HepG2 (cell line): Measurements from ENCODE around the gene POLR2H. TPM values are rescaled to one million over a fixed set of nuclear protein-coding genes. Genes with fewer than 3 reads are reported as not detected.

ENCODE experiments used
- ATAC-seq: fragments of 200-7000 bp; cut with Tn5 transposase; 3 replicates; pipeline ENCODE4 v1.9.1; 2020; ENCODE audit warnings: mild to moderate bottlenecking, moderate library complexity
- BruUV-seq: library from RNA; stranded (reverse); fragments of 400-500 nt; replicated peaks from 2 replicates; lab custom pipeline; 2021; lab: Mats Ljungman, UMichigan
- CTCF ChIA-PET: fragments of 300-600 bp; formaldehyde crosslinking; extraction: SDS; loops from one replicate; lab custom pipeline; 2021; ENCODE audit warnings: low total read pairs, inconsistent platforms, low intra/inter-chr PET ratio; lab: Yijun Ruan, JAX
- POLR2A ChIA-PET: fragments of 350-600 bp; sonication (Branson Sonifier 250); formaldehyde crosslinking; loops from one replicate; lab custom pipeline; 2020; ENCODE audit warnings: antibody characterized with exemption, inconsistent platforms; lab: Yijun Ruan, JAX
- DNase-seq: peaks from one replicate; pipeline ENCODE4 v3.0.0-alpha.2; 2015; ENCODE audit warnings: low spot score
- FAIRE-seq: peaks from 3 replicates; lab custom pipeline; 2011; peaks lifted over from hg19 to GRCh38; lab: Jason Lieb, UNC
- H2AFZ ChIP-seq: one replicate; pipeline ENCODE4 v1.6.1; 2011; ENCODE audit warnings: low read length, inconsistent platforms
- H3K27ac ChIP-seq: fragments of 300-600 bp; 3 replicates; pipeline ENCODE4 v1.8.0; 2011; ENCODE audit warnings: mixed run types, mild to moderate bottlenecking, mixed read lengths, low read length, inconsistent platforms; ENCODE audit not compliant: insufficient read depth; ENCODE audit errors: extremely low read length
- H3K27me3 ChIP-seq, 2 experiments: fragments of 200-600 bp in 1 of 2; 2 replicates in 1 of 2; 3 replicates in 1 of 2; pipeline versions ENCODE4 v1.6.0 to v1.8.0; 2011; ENCODE audit warnings: low read length in 2 of 2, mild to moderate bottlenecking in 2 of 2, moderate library complexity in 2 of 2, inconsistent platforms in 1 of 2; ENCODE audit not compliant: insufficient read depth in 2 of 2, control insufficient read depth in 1 of 2
- H3K36me3 ChIP-seq, 2 experiments: fragments of 200-600 bp in 1 of 2; replicated peaks in 1 of 2; 2 replicates in 1 of 2; 3 replicates in 1 of 2; pipeline versions ENCODE4 v1.5.1 to v1.8.0; 2011; ENCODE audit warnings: low read length in 2 of 2, inconsistent platforms in 1 of 2; ENCODE audit not compliant: insufficient read depth in 2 of 2, control insufficient read depth in 1 of 2
- H3K4me1 ChIP-seq: 2 replicates; pipeline ENCODE4 v1.5.1; 2012; ENCODE audit warnings: low read length, inconsistent platforms; ENCODE audit not compliant: insufficient read depth
- H3K4me2 ChIP-seq: 2 replicates; pipeline ENCODE4 v1.6.0; 2011; ENCODE audit warnings: low read depth, low read length, inconsistent platforms
- H3K4me3 ChIP-seq, 3 experiments: fragments of 200-600 bp in 1 of 3; sonication (generic), shearing (Covaris generic) in 1 of 3; replicated peaks in 1 of 3; 2 replicates each; pipeline ENCODE4 v1.5.1; 2011 to 2016; ENCODE audit warnings: low read length in 3 of 3, inconsistent platforms in 2 of 3, low read depth in 2 of 3, mild to moderate bottlenecking in 2 of 3, control low read depth in 1 of 3, mixed read lengths in 1 of 3; ENCODE audit not compliant: insufficient read depth in 1 of 3
- H3K79me2 ChIP-seq: one replicate; pipeline ENCODE4 v1.6.1; 2011; ENCODE audit warnings: low read length, inconsistent platforms; ENCODE audit not compliant: insufficient read depth
- H3K9ac ChIP-seq: 2 replicates; pipeline ENCODE4 v1.6.0; 2011; ENCODE audit warnings: mild to moderate bottlenecking, low read depth, low read length, inconsistent platforms; ENCODE audit not compliant: insufficient read depth
- H3K9me3 ChIP-seq: 2 replicates; pipeline ENCODE4 v1.5.1; 2012; ENCODE audit warnings: mild to moderate bottlenecking, low read length
- H4K20me1 ChIP-seq: 2 replicates; pipeline ENCODE4 v1.6.0; 2011; ENCODE audit warnings: inconsistent platforms, mild to moderate bottlenecking, low read length, moderate library complexity; ENCODE audit not compliant: insufficient read depth
- AGO2 ChIP-seq: fragments of 200-400 bp; formaldehyde crosslinking; optimal IDR thresholded peaks from 2 replicates; pipeline ENCODE3; 2017; ENCODE audit warnings: mild to moderate bottlenecking, low read depth, low read length, moderate library complexity
- FLYWCH1 ChIP-seq: sonication (generic); formaldehyde crosslinking; IDR thresholded peaks from 2 replicates; pipeline ENCODE4 v1.8.1; 2023; ENCODE audit warnings: mild to moderate bottlenecking, missing genetic modification reagents
- HCFC1 ChIP-seq: fragments of 150-350 bp; IDR thresholded peaks from 2 replicates; pipeline ENCODE4 v1.6.1; 2014; ENCODE audit warnings: low read depth, low read length
- HINFP ChIP-seq: sonication (generic); formaldehyde crosslinking; IDR thresholded peaks from 2 replicates; pipeline ENCODE4 v1.4.0; 2020; ENCODE audit warnings: low read depth, mild to moderate bottlenecking, missing genetic modification reagents
- HNRNPUL1 ChIP-seq: fragments of 200-400 bp; formaldehyde crosslinking; IDR thresholded peaks from 2 replicates; pipeline ENCODE4 v1.6.1; 2017; ENCODE audit warnings: low read depth, mild to moderate bottlenecking, low read length, moderate library complexity
- JUNB ChIP-seq: sonication (generic); formaldehyde crosslinking; IDR thresholded peaks from 2 replicates; pipeline ENCODE4 v1.8.0; 2022; ENCODE audit warnings: missing genetic modification reagents, mild to moderate bottlenecking, borderline replicate concordance
- SP1 ChIP-seq, 2 experiments: fragments of 450-650 bp in 1 of 2; sonication (generic) in 1 of 2; formaldehyde crosslinking in 1 of 2; IDR thresholded peaks; 2 replicates each; pipeline versions ENCODE4 v1.4.0 to v1.6.1; 2016 to 2020; ENCODE audit warnings: missing genetic modification reagents in 1 of 2
- SRSF9 ChIP-seq: fragments of 200-400 bp; formaldehyde crosslinking; IDR thresholded peaks from 2 replicates; pipeline ENCODE4 v1.6.1; 2018; ENCODE audit warnings: borderline replicate concordance, mild to moderate bottlenecking, low read depth, low read length; ENCODE audit not compliant: insufficient read depth, poor library complexity, severe bottlenecking
- TEAD2 ChIP-seq: sonication (generic); formaldehyde crosslinking; IDR thresholded peaks from 2 replicates; pipeline ENCODE4 v1.9.0; 2021; ENCODE audit warnings: missing genetic modification reagents
- XRCC5 ChIP-seq: fragments of 200-400 bp; formaldehyde crosslinking; optimal IDR thresholded peaks from 2 replicates; pipeline ENCODE3; 2017; ENCODE audit warnings: mild to moderate bottlenecking, low read length
- ZNF124 ChIP-seq: sonication (generic); formaldehyde crosslinking; IDR thresholded peaks from 2 replicates; pipeline ENCODE4 v1.4.0; 2020; ENCODE audit warnings: missing genetic modification reagents
- ZNF142 ChIP-seq: sonication (generic); formaldehyde crosslinking; IDR thresholded peaks from 2 replicates; pipeline ENCODE4 v1.4.0; 2020; ENCODE audit warnings: missing genetic modification reagents
- ZNF501 ChIP-seq: sonication (generic); formaldehyde crosslinking; IDR thresholded peaks from 2 replicates; pipeline ENCODE4 v1.5.1; 2020; ENCODE audit warnings: mild to moderate bottlenecking, moderate library complexity, missing genetic modification reagents
- ZNF691 ChIP-seq: sonication (generic); formaldehyde crosslinking; IDR thresholded peaks from 2 replicates; pipeline ENCODE4 v1.4.0; 2020; ENCODE audit warnings: missing genetic modification reagents, low read depth, mild to moderate bottlenecking, borderline replicate concordance
- ZNF790 ChIP-seq: sonication (generic); formaldehyde crosslinking; IDR thresholded peaks from 2 replicates; pipeline ENCODE4 v1.8.0; 2022; ENCODE audit warnings: missing genetic modification reagents, mild to moderate bottlenecking, borderline replicate concordance
- ZNF839 ChIP-seq: sonication (generic); formaldehyde crosslinking; IDR thresholded peaks from 2 replicates; pipeline ENCODE4 v1.4.0; 2020; ENCODE audit warnings: missing genetic modification reagents, mild to moderate bottlenecking, borderline replicate concordance
- WGBS: methylation state at CpG from one replicate; pipeline ENCODE4 v1.1.6; 2017; ENCODE audit warnings: low lambda C conversion rate; 5-methylcytosine and 5-hydroxymethylcytosine counted together
- in situ Hi-C: cut with HindIII; loops from 2 replicates; pipeline ENCODE4 v1.10.0; 2017; ENCODE audit warnings: low pct_unique_long_range_greater_than_20kb; ENCODE audit not compliant: extremely low pct_ligation_motif_present
- intact Hi-C: fragments of 100-400 bp; cut with micrococcal nuclease; formaldehyde crosslinking; loops from one replicate; pipeline ENCODE4 v1.10.0; 2022; ENCODE audit not compliant: unreplicated experiment
- polyA plus RNA-seq, 8 experiments: library from polyadenylated mRNA; depleted of rRNA in 3 of 8; stranded (reverse) in 7 of 8; unstranded in 1 of 8; fragments of >200 nt; fragmentation: Illumina TruSeq in 4 of 8; extraction: Trizol in 4 of 8; gene quantifications; 2 replicates each; pipeline versions ENCODE4 v1.2.1 to v1.2.3, GENCODE V29; 2011 to 2016; ENCODE audit warnings: low read depth in 4 of 8, missing spikeins in 1 of 8, mixed read lengths in 1 of 8; ENCODE audit not compliant: insufficient read depth in 1 of 8
- total RNA-seq, 5 experiments: library from RNA; depleted of rRNA; stranded (reverse); fragments of >200 nt; fragmentation: Illumina TruSeq; extraction: Trizol; gene quantifications; 2 replicates each; pipeline ENCODE4 v1.2.3, GENCODE V29; 2016; ENCODE audit warnings: low read depth in 1 of 5

The POLR2H gene
- total and polyA plus RNA-seq, 2 of the 13 experiments (the other 11 are each of a cell fraction or from before 2014, with no cell fraction given) = 118 to 194 TPM

GRCh38 chr3:184409946-184410500, 48.5 kb downstream of the POLR2H start:
- ChIA-PET POLR2A (no interaction called here), CTCF (no interaction called here)
- DNase-seq = no peak
- in situ Hi-C loops = no loop called here
- Histone ChIP-seq H3K9ac (no peak overlapping the region), H3K4me1 (peaks cover 20% of the 10 kb centered on the region), H2AFZ (no peak overlapping the region), H4K20me1 (no peaks in the 10 kb centered on the region), H3K27ac (no peak overlapping the region), H3K9me3 (no peaks in the 10 kb centered on the region), H3K4me2 (no peak overlapping the region), H3K27me3 (peaks cover 0 to 16% of the 10 kb centered on the region in 2 experiments; a peak in 4 of 5 replicates), H3K4me3 (no peak overlapping the region), H3K79me2 (no peaks in the 10 kb centered on the region), H3K36me3 (no peaks in the 10 kb centered on the region)
- TF ChIP-seq JUNB = no peak
- no peak for TF ChIP-seq ZNF501 (CRISPR knock-in tag)
- TF ChIP-seq SRSF9 = no peak
- no peak for TF ChIP-seq TEAD2 (CRISPR knock-in tag)
- TF ChIP-seq ZNF790 = no peak
- TF ChIP-seq XRCC5 = no peak
- TF ChIP-seq HNRNPUL1 = no peak
- no peak for TF ChIP-seq SP1 (IDR thresholded peaks at IDR 0.05)
- TF ChIP-seq SP1 (CRISPR knock-in tag; IDR thresholded peaks at IDR 0.05) = no peak
- TF ChIP-seq ZNF839 = no peak
- TF ChIP-seq HINFP = no peak
- no peak for TF ChIP-seq ZNF142 (CRISPR knock-in tag)
- no peak for TF ChIP-seq FLYWCH1 (CRISPR knock-in tag)
- no peak for TF ChIP-seq ZNF124 (CRISPR knock-in tag)
- no peak for TF ChIP-seq AGO2
- no peak for TF ChIP-seq ZNF691
- TF ChIP-seq HCFC1 = no peak
- no peak for FAIRE-seq
- ATAC-seq = peak; percentile 37
- 19% methylated on average over 7 of the region's 12 CpGs for WGBS
- intact Hi-C loops = no loop called here
- no TSS peak for BruUV-seq
